Heart right ventricle (tissue), 16 donors: ENCODE measurements around the gene NUP98. TPM values are rescaled to one million over a fixed set of nuclear protein-coding genes. Genes with fewer than 3 reads are reported as not detected.

Source experiments
- ATAC-seq, 8 donors: fragments of 200-7000 bp; cut with Tn5 transposase; one replicate each; pipeline ENCODE4 v1.9.1; 2020; ENCODE audit warnings: mild to moderate bottlenecking in 8 of 8, moderate library complexity in 8 of 8, moderate number of reproducible peaks in 1 of 8
- DNase-seq, 2 donors: peaks; one replicate each; pipeline ENCODE4 v3.0.0-alpha.2; 2020
- H3K27ac ChIP-seq, 10 donors: fragments of 200-600 bp; sonication (generic) in 2 of 10; one replicate each; pipeline versions ENCODE4 v1.5.0 to v1.8.0; 2020 to 2022; ENCODE audit warnings: mild to moderate bottlenecking in 3 of 10
- H3K27me3 ChIP-seq, 7 donors: fragments of 200-600 bp; one replicate each; pipeline ENCODE4 v1.8.0; 2021 to 2022; ENCODE audit warnings: mild to moderate bottlenecking in 2 of 7
- H3K36me3 ChIP-seq, 9 donors: fragments of 200-600 bp; sonication (generic) in 1 of 9; one replicate each; pipeline versions ENCODE4 v1.5.0 to v1.8.0; 2020 to 2022; ENCODE audit warnings: mild to moderate bottlenecking in 2 of 9
- H3K4me1 ChIP-seq, 9 donors: fragments of 200-600 bp; sonication (generic) in 1 of 9; one replicate each; pipeline versions ENCODE4 v1.5.0 to v1.8.0; 2020 to 2022; ENCODE audit warnings: mild to moderate bottlenecking in 4 of 9
- H3K4me3 ChIP-seq, 10 donors: fragments of 200-600 bp; sonication (generic) in 2 of 10; one replicate each; pipeline versions ENCODE4 v1.5.0 to v1.8.0; 2020 to 2022; ENCODE audit warnings: mild to moderate bottlenecking in 7 of 10, moderate library complexity in 2 of 10
- H3K9me3 ChIP-seq, 11 donors: fragments of 200-600 bp in 10 of 11; sonication (generic) in 2 of 11; one replicate each; pipeline versions ENCODE4 v1.5.0 to v1.8.0; 2013 to 2022; ENCODE audit warnings: mild to moderate bottlenecking in 2 of 11, control low read depth in 1 of 11, moderate library complexity in 1 of 11
- WGBS, 2 donors: extraction: QIAGEN DNeasy Blood & Tissue Kit; methylation state at CpG; one replicate each; pipeline ENCODE4 v1.1.7; 2013; ENCODE audit warnings: inconsistent platforms in 1 of 2; 5-methylcytosine and 5-hydroxymethylcytosine counted together
- intact Hi-C, 10 donors: fragments of 100-400 bp; cut with DNase I; formaldehyde crosslinking; loops; one replicate each; pipeline versions ENCODE4 v1.11.1 to v1.14.2; 2022
- polyA plus RNA-seq, 2 donors: library from polyadenylated mRNA; stranded (reverse); fragments of 200-250 nt; gene quantifications; one replicate each; pipeline ENCODE4 v1.2.3, GENCODE V29; 2013
- total RNA-seq, 10 donors: library from RNA; stranded (reverse); fragmentation: NEBNext Ultra II Directional in 3 of 10; extraction: Animal tissue kit (Norgen Biotek cat#: 25700) in 3 of 10; gene quantifications; one replicate each; pipeline versions ENCODE4 v1.2.1 to v1.2.4, GENCODE V29; 2021 to 2023
- TF ChIP-seq, protein P1 (sequence below), 9 donors: fragments of 200-600 bp; sonication (generic) in 2 of 9; IDR thresholded peaks; one replicate each; pipeline versions ENCODE4 v1.5.0 to v1.8.0; 2021 to 2022; ENCODE audit warnings: antibody characterized with exemption in 9 of 9, mild to moderate bottlenecking in 5 of 9, moderate library complexity in 1 of 9
- donor health status: Arrhythmogenic right ventricular cardiomyopathy.
- donor health status: ischemic (EF 13 %, LVEDD 7.1; RV severe dilation, severe dysfunction).
- donor health status: healthy with polysubstance abuse.
- donor health status: DM: no; HTN: yes; CAD: no.
- donor health status: DM: no; HTN: no; CAD: no.
- donor health status: ischemic (EF 25% LVEDD 6.9; RV normal size, moderate dysfunction).
- donor health status: ischemic (EF 25% LVEDD 5.7; RV mildly dilated, moderate dysfunction).
- donor health status: healthy.
- donor health status: DM: yes; HTN: yes; CAD: no.
- donor health status: Ischemic cardiomyopathy.
- donor health status: ischemic (EF 35%, LVEDD 5.7; RV mildly dilated, moderate dysfunction).
- donor health status: nonischemic (EF 11% LVEDD 7.7; RV severe dilation, severe dysfunction).
- donor health status: DM: yes; HTN: yes; CAD: no.
- donor health status: PGD.
- donor health status: ischemic (EF 29% LVEDD 5.4; RV normal size, mild dysfunction).
- donor health status: nonischemic (EF 23%, LVEDD 6.1; RV moderate dilation, normal function).

Gene NUP98
- total and polyA plus RNA-seq, 12 donors: 11.1 to 65.5 (median 46.0) TPM

DNA sequence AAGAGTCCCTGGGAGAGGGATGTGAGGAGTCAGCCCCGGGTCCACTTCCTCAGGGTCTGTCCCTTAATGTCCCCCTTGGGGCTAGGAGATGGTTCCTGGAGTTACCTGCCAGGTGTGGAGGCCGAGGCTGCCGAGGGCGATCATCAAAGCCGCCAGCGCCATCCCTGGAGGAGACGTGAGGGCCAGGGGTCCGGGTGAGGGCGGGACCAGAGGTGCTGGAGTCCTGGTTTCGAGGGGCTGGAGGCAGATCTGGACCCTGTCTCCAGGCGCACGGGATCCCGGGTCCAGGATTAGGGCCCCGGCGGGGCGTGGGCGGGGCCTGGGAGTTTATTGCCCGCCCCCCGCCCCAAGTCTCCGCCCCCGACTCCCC is 155.7 kb downstream of the NUP98 start, which contains the start of gene ART5:
Gene ART5, minus strand, starts transcription at position 292 of the 370 bp plus-strand sequence. Its CDS starts 130 bp downstream, at position 162.
- Histone ChIP-seq H3K9me3 (no peaks in the 10 kb centered on the region), H3K27me3 (peaks cover 0 to 39% (median 0%) of the 10 kb centered on the region in 7 donors), H3K4me3 (peak within 1 kb of the TSS; percentile 42 to 72 (median 65)), H3K36me3 (no peaks in the 10 kb centered on the region), H3K4me1 (peaks cover 3 to 34% (median 19%) of the 10 kb centered on the region in 9 donors), H3K27ac (peak within 1 kb of the TSS; percentile 13 to 86 (median 74))
- TF ChIP-seq, protein P1, sequence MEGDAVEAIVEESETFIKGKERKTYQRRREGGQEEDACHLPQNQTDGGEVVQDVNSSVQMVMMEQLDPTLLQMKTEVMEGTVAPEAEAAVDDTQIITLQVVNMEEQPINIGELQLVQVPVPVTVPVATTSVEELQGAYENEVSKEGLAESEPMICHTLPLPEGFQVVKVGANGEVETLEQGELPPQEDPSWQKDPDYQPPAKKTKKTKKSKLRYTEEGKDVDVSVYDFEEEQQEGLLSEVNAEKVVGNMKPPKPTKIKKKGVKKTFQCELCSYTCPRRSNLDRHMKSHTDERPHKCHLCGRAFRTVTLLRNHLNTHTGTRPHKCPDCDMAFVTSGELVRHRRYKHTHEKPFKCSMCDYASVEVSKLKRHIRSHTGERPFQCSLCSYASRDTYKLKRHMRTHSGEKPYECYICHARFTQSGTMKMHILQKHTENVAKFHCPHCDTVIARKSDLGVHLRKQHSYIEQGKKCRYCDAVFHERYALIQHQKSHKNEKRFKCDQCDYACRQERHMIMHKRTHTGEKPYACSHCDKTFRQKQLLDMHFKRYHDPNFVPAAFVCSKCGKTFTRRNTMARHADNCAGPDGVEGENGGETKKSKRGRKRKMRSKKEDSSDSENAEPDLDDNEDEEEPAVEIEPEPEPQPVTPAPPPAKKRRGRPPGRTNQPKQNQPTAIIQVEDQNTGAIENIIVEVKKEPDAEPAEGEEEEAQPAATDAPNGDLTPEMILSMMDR (IDR thresholded peaks at IDR 0.05): no peak
- intact Hi-C loops: no loop called here
- no peak for DNase-seq
- no peak for ATAC-seq
- 12 to 13% methylated on average over 17 to 21 of the region's 21 CpGs for WGBS, 2 donors

DNA sequence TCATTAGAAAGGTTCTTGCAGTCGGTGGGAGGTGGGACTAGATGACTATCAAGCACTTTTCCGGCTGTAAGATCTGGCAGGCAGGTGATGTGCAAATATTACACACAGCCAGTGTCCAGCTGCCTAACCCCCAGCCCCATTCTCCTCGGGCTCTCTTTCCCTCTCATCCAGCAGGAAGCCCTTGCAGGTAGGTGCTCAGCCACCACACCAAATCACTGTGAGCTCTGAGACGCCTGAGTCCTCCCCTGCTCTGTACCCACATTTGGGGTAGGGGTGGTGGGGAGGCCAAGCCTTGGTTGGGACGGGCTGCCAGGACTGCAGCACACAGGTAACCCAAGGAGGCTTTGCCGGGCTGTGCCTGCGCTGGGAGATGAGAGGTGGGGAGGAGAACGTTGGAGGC is 156.2 kb downstream of the NUP98 start:
- no peak overlapping the region for H3K27ac ChIP-seq
- peaks cover 3 to 34% (median 19%) of the 10 kb centered on the region in 9 donors for H3K4me1 ChIP-seq
- 52 to 56% methylated on average over 8 of the region's 8 CpGs for WGBS, 2 donors
- no peak for DNase-seq
- H3K36me3 ChIP-seq: no peaks in the 10 kb centered on the region
- ATAC-seq: no peak
- peaks cover 0 to 39% (median 0%) of the 10 kb centered on the region in 7 donors for H3K27me3 ChIP-seq
- TF ChIP-seq, protein P1 (IDR thresholded peaks at IDR 0.05): no peak
- peak overlapping the region in 1 of 10 donors; percentile 71 for H3K4me3 ChIP-seq
- intact Hi-C loops: no loop called here
- no peaks in the 10 kb centered on the region for H3K9me3 ChIP-seq

DNA sequence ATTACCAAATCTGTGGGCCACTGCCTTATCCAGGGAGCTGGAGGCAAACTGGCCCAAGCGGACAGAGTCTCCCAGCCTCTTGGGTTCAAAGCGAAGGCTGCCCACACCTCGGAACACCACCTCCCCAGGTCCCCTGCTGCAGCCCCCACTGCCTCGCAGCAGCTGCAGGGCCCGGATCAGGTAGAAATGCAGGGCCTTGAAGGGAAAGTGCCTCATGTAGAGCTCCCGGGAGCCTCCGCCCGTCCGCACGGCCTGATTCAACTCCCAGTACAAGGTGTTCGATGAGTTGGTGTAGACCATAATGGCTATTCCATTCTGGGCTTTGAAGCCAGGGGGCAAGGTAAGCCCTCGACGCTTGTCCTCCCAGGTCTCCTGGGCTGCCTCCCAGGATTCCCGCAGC is 157.5 kb downstream of the NUP98 start:
- H3K36me3 ChIP-seq: no peaks in the 10 kb centered on the region

DNA sequence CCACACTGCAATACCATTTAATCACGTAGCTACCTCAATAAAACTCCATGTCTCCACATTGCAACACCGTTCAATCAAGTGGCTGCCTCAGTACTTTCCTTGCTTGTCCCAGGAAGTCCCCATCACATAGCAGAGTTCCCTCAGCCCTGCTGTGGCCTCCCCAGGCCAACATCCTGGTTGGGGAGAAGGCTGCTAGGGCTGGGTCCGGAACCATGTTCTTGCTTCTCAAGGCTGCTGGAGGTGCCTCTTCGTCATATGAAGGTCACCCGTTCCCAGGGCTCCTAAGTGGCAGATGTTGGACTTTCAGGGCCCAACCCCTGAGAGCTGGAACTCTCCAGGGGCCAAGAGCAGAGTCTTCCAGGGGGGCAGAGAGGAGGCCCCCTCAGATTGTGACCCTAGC is 158.8 kb downstream of the NUP98 start:
- no peak overlapping the region for H3K4me3 ChIP-seq
- intact Hi-C loops: no loop called here
- 87 to 91% methylated on average over 5 of the region's 5 CpGs for WGBS, 2 donors
- no peaks in the 10 kb centered on the region for H3K9me3 ChIP-seq
- no peak for ATAC-seq
- H3K36me3 ChIP-seq: no peaks in the 10 kb centered on the region
- peaks cover 3 to 19% (median 11%) of the 10 kb centered on the region in 9 donors for H3K4me1 ChIP-seq
- TF ChIP-seq, protein P1 (IDR thresholded peaks at IDR 0.05): no peak
- no peak for DNase-seq
- no peak overlapping the region for H3K27ac ChIP-seq
- peaks cover 0 to 24% (median 0%) of the 10 kb centered on the region in 7 donors for H3K27me3 ChIP-seq

More for the DNA sequence above, 157.5 kb downstream of the NUP98 start:
- peaks cover 3 to 26% (median 15%) of the 10 kb centered on the region in 9 donors for H3K4me1 ChIP-seq
- DNase-seq (no peak), ATAC-seq (no peak)
- no peak overlapping the region for H3K27ac ChIP-seq
- TF ChIP-seq, protein P1 (IDR thresholded peaks at IDR 0.05): no peak
- H3K9me3 ChIP-seq: no peaks in the 10 kb centered on the region
- peaks cover 0 to 33% (median 0%) of the 10 kb centered on the region in 7 donors for H3K27me3 ChIP-seq
- intact Hi-C loops: no loop called here
- no peak overlapping the region for H3K4me3 ChIP-seq
- 94% methylated on average over 14 of the region's 14 CpGs for WGBS, 2 donors
